Activated CD8-positive, alpha-beta memory T cell treated with anti-CD3 and anti-CD28 coated beads, Interleukin-2, amount 50 U/mL, for 48 hours (primary cell): ENCODE results near the gene SLC35A5.
"Not testable (repeated sequence)": the region's sequence is repeated elsewhere in the genome, so short reads cannot be mapped to it uniquely, and the experiment has no call there.

ENCODE experiments used
- DNase-seq: peaks from one replicate; pipeline ENCODE4 v3.0.0-alpha.2; 2020

Gene SLC35A5, protein sequence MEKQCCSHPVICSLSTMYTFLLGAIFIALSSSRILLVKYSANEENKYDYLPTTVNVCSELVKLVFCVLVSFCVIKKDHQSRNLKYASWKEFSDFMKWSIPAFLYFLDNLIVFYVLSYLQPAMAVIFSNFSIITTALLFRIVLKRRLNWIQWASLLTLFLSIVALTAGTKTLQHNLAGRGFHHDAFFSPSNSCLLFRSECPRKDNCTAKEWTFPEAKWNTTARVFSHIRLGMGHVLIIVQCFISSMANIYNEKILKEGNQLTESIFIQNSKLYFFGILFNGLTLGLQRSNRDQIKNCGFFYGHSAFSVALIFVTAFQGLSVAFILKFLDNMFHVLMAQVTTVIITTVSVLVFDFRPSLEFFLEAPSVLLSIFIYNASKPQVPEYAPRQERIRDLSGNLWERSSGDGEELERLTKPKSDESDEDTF

GRCh38 chr3:112561734-112562529, at the start of gene SLC35A5, which contains the start of gene ATG3:
Gene SLC35A5, plus strand, starts transcription at chr3:112562045. Its CDS starts 1,359 bp downstream, at chr3:112563404.
Gene ATG3, minus strand, starts transcription at chr3:112561962. Its CDS starts 434 bp downstream, at chr3:112561528.
- peak; percentile 98 for DNase-seq

- DNase-seq, result no peak
Observed at GRCh38 chr3:112512320-112512719, 49.5 kb upstream of the SLC35A5 start.

- no peak for DNase-seq
Observed at GRCh38 chr3:112514527-112515128, 47.2 kb upstream of the SLC35A5 start.

DNA sequence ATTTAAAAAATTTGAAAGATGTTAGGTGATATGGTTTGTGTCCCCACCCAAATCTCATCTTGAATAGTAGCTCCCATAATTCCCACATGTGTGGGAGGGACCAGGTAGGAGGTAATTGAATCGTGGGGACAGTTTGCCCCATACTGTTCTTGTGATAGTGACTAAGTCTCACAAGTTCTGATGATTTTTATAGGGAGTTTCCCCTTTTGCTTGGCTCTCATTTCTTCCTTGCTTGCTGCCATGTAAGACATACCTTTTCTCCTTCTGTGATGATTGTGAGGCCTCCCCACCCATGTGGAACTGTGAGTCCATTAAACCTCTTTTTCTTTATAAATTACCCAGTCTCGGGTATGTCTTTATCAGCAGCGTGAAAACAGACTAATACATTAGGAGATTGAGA, 42.9 kb upstream of the SLC35A5 start:
- DNase-seq, result not testable (repeated sequence)

DNA sequence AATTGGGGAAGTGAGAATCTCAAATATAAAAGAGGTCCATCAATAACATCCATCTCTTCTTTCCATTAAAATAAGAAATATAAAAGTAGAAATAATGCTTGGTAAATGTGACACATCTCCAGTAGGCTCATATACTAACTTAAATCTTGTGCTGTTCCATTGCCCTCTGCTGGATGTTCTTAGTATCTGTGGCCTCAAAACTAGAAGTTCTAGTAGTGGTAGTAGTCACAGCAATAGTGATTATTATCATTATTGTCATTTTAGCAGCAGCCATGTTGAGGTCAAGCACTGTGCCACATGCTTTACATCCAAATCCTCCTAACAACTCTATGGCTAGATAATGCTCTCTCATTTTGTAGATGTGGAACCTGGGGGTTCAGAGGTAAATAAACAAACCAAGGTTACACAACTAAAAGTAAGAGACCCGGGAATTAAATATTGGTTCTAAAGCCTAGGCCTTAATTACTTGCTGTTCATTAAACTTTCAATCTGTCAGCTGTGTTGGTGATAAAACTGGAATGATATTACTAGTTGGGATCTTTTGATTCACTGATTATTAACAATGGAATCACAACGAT, 42.3 kb upstream of the SLC35A5 start:
- DNase-seq, result no peak

DNA sequence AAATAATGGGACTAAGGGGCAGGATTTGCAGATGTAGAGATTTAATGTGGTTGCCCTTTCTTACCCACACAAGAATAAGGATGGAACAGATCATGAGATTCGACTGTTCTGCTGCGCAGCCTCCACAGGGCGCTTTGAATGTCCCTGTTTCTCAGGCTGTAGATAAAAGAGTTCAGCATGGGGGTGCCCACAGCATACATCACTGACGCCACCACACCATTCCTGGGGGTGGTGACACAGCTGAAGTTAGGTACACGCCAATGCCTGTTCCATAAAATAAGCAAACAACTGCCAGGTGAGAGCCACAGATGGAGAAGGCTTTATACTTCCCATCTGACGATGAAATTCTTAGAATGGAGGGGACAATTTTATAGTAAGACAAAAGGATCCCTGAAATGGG, 37.7 kb upstream of the SLC35A5 start:
- DNase-seq, result not testable (repeated sequence)

- no peak for DNase-seq
Observed at GRCh38 chr3:112530573-112530972, 31.3 kb upstream of the SLC35A5 start.

DNA sequence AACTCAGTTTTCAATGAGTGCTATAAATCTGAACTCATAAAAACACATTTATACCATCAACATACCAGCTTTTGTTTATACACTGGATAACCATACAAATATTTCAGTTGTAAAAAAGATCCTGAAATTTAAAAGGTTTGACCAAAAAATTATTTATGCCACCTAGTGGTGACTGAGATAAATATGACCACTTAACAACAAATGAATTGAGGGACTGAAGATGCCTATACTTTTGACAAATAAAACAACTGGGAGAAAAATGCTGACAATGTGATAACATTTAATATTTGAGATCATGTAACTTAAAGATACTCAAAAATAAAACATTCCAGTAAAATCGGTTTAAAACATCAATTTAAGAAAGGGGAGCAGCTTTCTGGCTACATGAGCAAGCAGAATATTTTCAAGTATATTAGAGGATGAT, 30.5 kb upstream of the SLC35A5 start:
- DNase-seq, result no peak

DNA sequence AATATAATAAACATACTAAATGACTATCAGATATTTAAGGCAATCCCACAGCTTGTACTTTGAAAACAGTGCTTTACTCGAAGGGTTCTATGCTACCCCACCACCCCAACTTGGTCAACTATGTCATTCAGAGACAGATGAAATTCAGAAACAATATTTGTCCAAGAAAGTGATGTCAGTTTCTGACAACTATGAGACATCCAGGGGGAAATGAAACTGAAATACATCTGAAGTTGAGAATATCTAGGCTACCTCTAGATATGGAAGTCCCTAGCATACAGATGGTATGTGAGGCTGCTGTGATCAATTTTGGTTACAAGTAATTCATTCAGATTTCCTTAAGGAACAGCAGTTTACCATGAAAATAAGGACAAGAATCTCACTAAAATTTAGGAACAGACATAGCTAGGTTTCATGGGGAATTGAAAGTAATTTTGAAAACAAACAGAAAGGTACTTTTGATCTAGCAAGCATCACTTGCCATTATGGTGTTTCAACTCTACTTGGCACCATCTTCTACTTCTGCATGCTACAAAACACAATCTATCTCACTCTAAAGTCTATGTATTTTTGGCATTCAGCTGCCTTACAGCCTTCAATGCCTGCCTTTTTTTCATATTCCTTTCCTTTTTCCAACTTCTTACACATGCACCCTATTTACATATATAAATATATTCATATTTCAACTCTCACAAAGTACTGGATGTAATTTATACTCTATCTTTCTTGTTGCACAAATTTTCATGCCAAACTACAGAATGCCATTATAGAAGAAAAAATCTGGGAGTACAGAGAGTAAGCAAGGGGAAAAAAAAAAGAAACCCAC, 21.8 kb upstream of the SLC35A5 start:
- DNase-seq, result no peak

DNA sequence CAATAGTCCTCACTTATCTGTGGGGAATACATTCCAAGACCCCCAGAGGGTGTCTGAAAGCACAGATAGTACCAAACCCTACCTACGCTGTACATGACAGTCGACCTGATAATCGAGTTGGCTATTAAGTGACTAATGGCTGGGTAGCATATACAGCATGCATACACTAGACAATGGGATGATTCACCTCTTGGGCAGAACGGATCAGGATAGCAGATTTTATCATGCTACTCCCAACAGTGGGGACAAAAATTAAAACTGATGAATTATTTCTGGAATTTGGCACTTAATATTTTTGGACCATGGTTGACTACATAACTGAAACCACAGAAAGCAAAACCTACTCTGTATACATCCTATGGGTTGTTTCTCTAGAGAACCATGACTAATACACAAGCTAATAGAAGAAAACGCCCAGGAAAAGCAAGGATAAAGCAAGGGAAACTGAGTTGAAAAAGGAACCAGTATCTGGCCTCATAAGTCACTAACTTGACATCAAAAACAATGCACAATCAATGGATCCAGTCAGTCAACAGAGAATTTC, 15.6 kb upstream of the SLC35A5 start:
- DNase-seq, result no peak

- no peak for DNase-seq
Observed at GRCh38 chr3:112550859-112551258, 11.0 kb upstream of the SLC35A5 start.

- no peak for DNase-seq
Observed at GRCh38 chr3:112555535-112556170, 6.2 kb upstream of the SLC35A5 start.

DNA sequence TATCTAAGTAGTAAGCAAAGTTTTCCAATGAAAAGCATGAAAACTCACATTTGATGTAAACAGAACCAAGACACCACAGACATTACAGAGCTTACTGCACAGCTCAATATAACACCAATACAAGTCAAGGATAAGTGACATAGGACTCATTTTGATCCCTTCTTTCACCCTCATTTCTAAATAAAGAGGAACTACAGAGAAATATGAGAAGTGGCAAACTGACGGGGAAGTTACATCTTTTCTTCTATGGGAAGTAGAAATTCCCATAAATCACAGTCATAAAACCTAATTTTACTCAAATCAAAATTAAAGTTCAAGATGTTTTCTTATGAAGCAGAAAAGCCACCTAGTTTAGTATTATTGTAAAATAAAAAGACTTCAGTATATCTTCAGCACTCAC, 3.9 kb upstream of the SLC35A5 start:
- no peak for DNase-seq

GRCh38 chr3:112560307-112560706, 1.5 kb upstream of the SLC35A5 start:
- no peak for DNase-seq

- DNase-seq, result peak; percentile 87
Observed at GRCh38 chr3:112560721-112561483, 943 bp upstream of the SLC35A5 start.

DNA sequence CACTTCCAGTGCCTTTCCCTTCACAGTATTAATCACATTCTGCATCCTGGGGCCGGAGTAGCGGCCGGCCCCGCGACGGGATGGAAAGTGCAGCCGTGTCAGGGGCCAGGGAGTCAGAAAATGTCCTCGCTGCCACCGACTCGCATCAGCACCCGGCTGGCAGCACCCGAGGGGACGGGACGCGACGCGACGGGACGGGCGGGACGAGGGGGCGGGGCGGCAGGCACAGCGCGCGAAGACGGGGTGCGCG, 436 bp upstream of the SLC35A5 start:
- DNase-seq, result no peak

- not testable (repeated sequence) for DNase-seq
Observed at GRCh38 chr3:112564247-112564939, 2.5 kb downstream of the SLC35A5 start.

DNA sequence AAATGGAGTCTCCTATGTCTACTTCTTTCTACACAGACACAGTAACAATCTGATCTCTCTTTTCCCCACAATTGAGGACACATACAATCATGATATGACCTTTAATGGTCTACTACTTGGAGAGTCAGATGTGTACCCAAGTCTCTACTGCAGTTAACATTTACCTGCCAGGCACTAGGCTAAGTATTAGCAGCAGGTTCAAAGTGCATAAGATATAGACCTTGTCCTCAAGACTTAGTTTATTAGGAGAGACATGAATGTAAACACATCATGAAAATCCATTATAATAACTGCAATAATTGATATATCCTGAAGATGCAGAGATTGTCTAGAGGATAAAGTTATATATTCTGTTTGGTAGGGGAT, 3.1 kb downstream of the SLC35A5 start:
- no peak for DNase-seq

DNA sequence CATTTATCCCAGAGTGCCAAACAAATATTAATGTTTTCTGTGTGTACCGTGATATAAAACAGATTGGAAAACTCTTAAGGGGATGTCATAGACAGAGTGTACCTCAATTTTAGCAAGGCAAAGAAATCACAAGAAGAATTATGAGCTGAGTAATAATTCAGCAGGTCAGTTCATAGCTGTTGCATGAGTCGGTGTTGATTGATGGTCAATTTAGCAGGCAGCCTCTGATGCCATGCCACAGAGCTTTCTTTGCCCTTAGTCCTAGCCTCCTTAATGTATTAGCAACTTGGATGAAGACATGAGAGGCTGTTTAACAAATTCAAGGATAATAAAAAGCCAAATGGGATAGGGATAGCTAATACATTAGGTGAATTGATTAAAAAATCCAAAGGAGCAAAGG, 6.8 kb downstream of the SLC35A5 start:
- DNase-seq, result no peak

GRCh38 chr3:112569265-112569664, 7.4 kb downstream of the SLC35A5 start:
- DNase-seq, result no peak
